ENCODE results near the gene DGUOK. TPM values are rescaled to one million over a fixed set of nuclear protein-coding genes. Genes with fewer than 3 reads are reported as not detected.
A peak's percentile ranks its signal among the peaks of the same experiment; 100 is the strongest.

The DGUOK gene
- total RNA-seq, 2 experiments from 2014 or later = 96.4 to 103 TPM

DNA sequence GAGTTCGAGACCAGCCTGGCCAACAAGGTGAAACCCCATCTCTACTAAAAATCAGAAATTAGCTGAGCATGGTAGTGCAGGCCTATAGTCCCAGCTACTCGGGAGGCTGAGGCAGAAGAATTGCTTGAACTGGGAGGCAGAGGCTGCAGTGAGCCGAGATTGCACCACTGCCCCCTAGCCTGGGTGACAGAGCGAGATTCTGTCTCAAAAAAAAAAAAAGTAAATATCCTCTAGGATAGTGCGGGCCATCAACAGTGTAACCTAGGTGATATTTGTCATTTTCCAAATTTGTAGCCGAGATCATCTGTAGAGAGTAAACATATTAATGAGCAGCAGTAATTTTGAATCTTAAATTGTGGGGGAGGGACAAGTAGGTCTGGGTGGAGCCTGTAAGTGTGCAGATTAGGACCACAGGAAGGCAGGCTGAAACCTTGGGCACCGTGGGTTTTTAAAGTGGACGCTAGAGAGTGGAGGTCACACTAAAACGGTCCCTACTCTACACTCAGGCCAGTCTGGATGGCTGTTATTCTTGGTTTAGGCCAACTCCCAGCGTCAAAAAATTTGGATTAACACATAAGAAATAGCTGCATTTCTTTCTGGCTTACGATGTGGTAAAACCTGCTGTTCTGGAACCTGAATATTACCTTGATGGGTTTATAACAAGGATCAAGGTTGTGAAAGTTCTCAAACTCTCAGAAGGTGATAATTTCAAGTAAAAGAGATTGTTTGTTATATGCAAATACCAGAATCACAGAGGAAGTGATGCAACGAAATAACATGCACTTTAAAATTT, 35.3 kb downstream of the DGUOK start:
- TF ChIP-seq, protein P1, sequence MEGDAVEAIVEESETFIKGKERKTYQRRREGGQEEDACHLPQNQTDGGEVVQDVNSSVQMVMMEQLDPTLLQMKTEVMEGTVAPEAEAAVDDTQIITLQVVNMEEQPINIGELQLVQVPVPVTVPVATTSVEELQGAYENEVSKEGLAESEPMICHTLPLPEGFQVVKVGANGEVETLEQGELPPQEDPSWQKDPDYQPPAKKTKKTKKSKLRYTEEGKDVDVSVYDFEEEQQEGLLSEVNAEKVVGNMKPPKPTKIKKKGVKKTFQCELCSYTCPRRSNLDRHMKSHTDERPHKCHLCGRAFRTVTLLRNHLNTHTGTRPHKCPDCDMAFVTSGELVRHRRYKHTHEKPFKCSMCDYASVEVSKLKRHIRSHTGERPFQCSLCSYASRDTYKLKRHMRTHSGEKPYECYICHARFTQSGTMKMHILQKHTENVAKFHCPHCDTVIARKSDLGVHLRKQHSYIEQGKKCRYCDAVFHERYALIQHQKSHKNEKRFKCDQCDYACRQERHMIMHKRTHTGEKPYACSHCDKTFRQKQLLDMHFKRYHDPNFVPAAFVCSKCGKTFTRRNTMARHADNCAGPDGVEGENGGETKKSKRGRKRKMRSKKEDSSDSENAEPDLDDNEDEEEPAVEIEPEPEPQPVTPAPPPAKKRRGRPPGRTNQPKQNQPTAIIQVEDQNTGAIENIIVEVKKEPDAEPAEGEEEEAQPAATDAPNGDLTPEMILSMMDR (IDR thresholded peaks at IDR 0.05) = no peak
- CTCF ChIA-PET = interaction anchor here (1.3 kb wide), 1 partner anchor 13 kb away, joined by 4 read pairs; no protein-coding TSS in a partner anchor

DNA sequence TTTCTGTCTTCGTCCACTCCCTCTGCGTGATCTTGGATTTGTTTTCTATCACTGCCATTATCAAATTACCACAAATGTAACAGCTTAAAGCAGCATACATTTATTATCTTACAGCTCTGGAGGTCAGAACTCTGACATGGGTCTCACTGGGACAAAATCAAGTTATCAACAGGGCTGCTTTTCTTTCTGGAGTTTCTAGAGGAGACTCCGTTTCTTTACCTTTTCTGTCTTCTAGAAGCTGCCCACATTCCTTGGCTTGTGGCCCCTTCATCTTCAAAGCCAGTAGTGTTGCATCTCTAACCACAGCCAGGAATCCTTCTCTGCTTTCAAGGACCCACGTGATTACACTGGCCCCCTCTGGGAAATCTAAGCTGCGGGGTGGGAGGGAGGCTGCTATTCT, 36.1 kb downstream of the DGUOK start:
- H3K27me3 Mint-ChIP-seq = no peaks in the 10 kb centered on the region
- intact Hi-C loops (cut with micrococcal nuclease) = no loop called here
- H3K4me3 Mint-ChIP-seq = no peak overlapping the region
- ChIA-PET CTCF (interaction anchor here (0.6 to 1.3 kb wide), 2 partner anchors 14 to 83 kb away, joined by 3 to 4 read pairs; no protein-coding TSS in a partner anchor), POLR2A (interaction anchor here (1.2 to 2.1 kb wide), 4 partner anchors 10 to 25 kb away, joined by 3 to 5 read pairs (median 4); no protein-coding TSS in a partner anchor)
- peaks cover 37% of the 10 kb centered on the region for H3K36me3 Mint-ChIP-seq (ENCODE audit: low read depth)
- H3K4me1 Mint-ChIP-seq (ENCODE audit: low read depth) = peaks cover 46% of the 10 kb centered on the region
- H3K9me3 Mint-ChIP-seq = peaks cover 10% of the 10 kb centered on the region
- ATAC-seq (no peak), DNase-seq (no peak)
- TF ChIP-seq, protein P1 (IDR thresholded peaks at IDR 0.05) = no peak
- peak overlapping the region; percentile 14 for H3K27ac Mint-ChIP-seq

More for the DNA sequence above, 35.3 kb downstream of the DGUOK start:
- Mint-ChIP-seq H3K4me3 (no peak overlapping the region), H3K9me3 (peaks cover 10% of the 10 kb centered on the region), H3K27me3 (no peaks in the 10 kb centered on the region), H3K27ac (no peak overlapping the region), H3K36me3 (ENCODE audit: low read depth) (peaks cover 41% of the 10 kb centered on the region), H3K4me1 (ENCODE audit: low read depth) (peaks cover 47% of the 10 kb centered on the region)
- intact Hi-C loops (cut with micrococcal nuclease) = no loop called here
- no peak for ATAC-seq
- DNase-seq = no peak
- POLR2A ChIA-PET = interaction anchor here (2.1 kb wide), 1 partner anchor 16 kb away, joined by 5 read pairs; no protein-coding TSS in a partner anchor

DNA sequence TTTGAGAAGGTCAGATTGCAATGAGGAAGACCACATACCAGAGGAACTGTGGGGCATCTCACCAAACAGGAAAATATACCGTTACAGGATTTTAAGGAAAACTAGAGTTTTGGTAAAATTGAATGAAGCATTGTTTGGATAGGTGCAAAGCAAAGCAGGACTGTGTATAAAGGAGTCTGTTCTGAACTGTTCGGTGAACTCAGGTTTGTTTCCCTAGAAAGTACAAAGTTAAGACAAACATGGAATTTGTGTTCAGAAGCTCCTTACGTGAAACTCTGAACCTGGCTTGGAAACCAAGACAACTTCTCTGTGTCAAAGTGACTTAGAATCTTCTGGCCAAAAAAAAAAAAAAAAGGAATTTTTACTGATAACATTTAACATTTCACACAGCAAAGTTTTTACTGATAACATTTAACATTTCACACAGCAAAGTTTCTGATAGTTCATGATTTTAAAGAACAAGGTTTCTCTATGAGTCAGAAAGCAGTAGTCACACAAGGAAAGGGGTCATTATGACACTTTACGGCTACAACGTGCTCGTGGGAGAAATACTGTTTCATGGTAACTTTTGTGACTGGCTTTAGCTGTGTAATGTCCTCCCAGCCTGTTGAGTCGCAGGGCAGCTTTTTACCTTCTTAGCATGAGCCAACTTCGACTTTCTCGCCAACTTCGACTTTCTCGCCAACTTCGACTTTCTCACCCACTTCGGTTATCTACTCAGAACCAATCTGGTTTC, 36.9 kb downstream of the DGUOK start:
- POLR2A ChIA-PET = interaction anchor here (0.6 to 2.1 kb wide), 8 partner anchors 11 to 32 kb away, joined by 3 to 6 read pairs (median 4); no protein-coding TSS in a partner anchor
- peak; percentile 95 for ATAC-seq
- Mint-ChIP-seq H3K4me1 (ENCODE audit: low read depth) (peaks cover 44% of the 10 kb centered on the region), H3K4me3 (peak overlapping the region; percentile 15), H3K27ac (peak overlapping the region; percentile 83), H3K36me3 (ENCODE audit: low read depth) (peaks cover 29% of the 10 kb centered on the region), H3K27me3 (no peaks in the 10 kb centered on the region), H3K9me3 (peaks cover 10% of the 10 kb centered on the region)
- TF ChIP-seq, protein P1 (IDR thresholded peaks at IDR 0.05) = no peak
- intact Hi-C loops (cut with micrococcal nuclease) = no loop called here
- CTCF ChIA-PET = interaction anchor here (0.6 to 1.5 kb wide), 5 partner anchors 14 to 82 kb away, joined by 3 to 4 read pairs (median 4); no protein-coding TSS in a partner anchor
- peak; percentile 73 for DNase-seq

DNA sequence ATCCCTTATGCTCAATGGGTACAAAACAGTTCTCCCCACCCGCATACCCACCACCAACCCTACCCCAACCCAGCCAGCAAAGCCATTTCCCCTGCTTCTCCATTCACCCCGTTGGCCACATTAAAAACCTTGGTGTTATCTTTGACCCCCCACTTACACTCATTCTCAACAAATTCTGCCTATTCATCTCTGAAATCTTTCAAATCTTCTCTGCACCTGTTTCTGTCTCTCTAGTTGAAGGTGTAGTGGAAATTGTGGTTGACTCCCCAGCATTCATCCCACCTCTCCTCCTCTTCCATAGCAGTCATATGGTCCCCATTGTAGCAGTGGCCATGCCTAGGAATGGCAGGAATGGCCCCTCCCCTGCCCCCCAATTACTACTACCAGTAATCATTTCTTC, 37.5 kb downstream of the DGUOK start:
- Mint-ChIP-seq H3K27me3 (no peaks in the 10 kb centered on the region), H3K9me3 (peaks cover 10% of the 10 kb centered on the region), H3K27ac (peak overlapping the region; percentile 83), H3K36me3 (ENCODE audit: low read depth) (peaks cover 23% of the 10 kb centered on the region), H3K4me1 (ENCODE audit: low read depth) (peaks cover 43% of the 10 kb centered on the region), H3K4me3 (peak overlapping the region; percentile 15)
- DNase-seq (no peak), ATAC-seq (peak; percentile 38)
- POLR2A ChIA-PET = interaction anchor here (0.8 to 2.1 kb wide), 10 partner anchors 12 to 32 kb away, joined by 3 to 6 read pairs (median 4); no protein-coding TSS in a partner anchor
- CTCF ChIA-PET = interaction anchor here (1.0 to 1.5 kb wide), 4 partner anchors 16 to 56 kb away, joined by 3 to 4 read pairs (median 4); no protein-coding TSS in a partner anchor
- intact Hi-C loops (cut with micrococcal nuclease) = no loop called here
- TF ChIP-seq, protein P1 (IDR thresholded peaks at IDR 0.05) = no peak
